Peyer's patch (tissue), 4 donors: ENCODE data around the gene CAPN5.

Source experiments
- POLR2A ChIP-seq, 2 donors: fragments of 450-650 bp; IDR thresholded peaks; one replicate each; pipeline ENCODE4 v1.5.1; 2017; ENCODE audit warnings: antibody characterized with exemption in 2 of 2, mild to moderate bottlenecking in 2 of 2, moderate library complexity in 2 of 2
- TF ChIP-seq, protein P1 (sequence below), 6 experiments: fragments of 450-650 bp in 4 of 6; fragments of 200-600 bp in 2 of 6; sonication (generic) in 1 of 6; IDR thresholded peaks; one replicate each; pipeline ENCODE4 v1.5.1; 2017 to 2019; ENCODE audit warnings: antibody characterized with exemption in 6 of 6, mild to moderate bottlenecking in 3 of 6, moderate library complexity in 1 of 6

DNA sequence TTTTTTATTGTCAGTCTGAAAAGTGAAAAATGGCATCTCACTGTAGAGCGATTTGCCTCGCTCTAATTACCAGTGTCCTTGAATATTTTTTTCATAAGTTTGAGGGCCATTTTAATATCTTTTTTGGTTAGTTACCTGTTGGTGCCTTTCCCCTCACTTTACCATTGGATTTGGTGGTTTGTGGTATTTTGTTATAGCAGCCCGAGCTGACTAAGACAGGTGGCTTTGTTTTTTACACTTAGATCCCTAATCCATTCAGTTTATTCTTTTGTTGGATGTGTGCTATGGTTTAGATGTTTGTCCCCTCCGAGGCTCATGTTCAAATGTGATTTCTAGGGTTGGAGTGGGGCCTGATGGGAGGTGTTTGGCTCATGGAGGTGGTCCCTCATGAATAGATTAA is 6.5 kb upstream of the CAPN5 start:
- no peak for TF ChIP-seq POLR2A (IDR thresholded peaks at IDR 0.05)
- TF ChIP-seq, protein P1, sequence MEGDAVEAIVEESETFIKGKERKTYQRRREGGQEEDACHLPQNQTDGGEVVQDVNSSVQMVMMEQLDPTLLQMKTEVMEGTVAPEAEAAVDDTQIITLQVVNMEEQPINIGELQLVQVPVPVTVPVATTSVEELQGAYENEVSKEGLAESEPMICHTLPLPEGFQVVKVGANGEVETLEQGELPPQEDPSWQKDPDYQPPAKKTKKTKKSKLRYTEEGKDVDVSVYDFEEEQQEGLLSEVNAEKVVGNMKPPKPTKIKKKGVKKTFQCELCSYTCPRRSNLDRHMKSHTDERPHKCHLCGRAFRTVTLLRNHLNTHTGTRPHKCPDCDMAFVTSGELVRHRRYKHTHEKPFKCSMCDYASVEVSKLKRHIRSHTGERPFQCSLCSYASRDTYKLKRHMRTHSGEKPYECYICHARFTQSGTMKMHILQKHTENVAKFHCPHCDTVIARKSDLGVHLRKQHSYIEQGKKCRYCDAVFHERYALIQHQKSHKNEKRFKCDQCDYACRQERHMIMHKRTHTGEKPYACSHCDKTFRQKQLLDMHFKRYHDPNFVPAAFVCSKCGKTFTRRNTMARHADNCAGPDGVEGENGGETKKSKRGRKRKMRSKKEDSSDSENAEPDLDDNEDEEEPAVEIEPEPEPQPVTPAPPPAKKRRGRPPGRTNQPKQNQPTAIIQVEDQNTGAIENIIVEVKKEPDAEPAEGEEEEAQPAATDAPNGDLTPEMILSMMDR (IDR thresholded peaks at IDR 0.05) = no peak
